ENCODE results near the gene C6orf89. TPM values are rescaled to one million over a fixed set of nuclear protein-coding genes. Genes with fewer than 3 reads are reported as not detected.

The C6orf89 gene
- polyA plus RNA-seq, 1 donor from 2014 or later = 24.6 TPM

GRCh38 chr6:36976007-36976264 lies 90.2 kb downstream of the C6orf89 start:
- no peak for TF ChIP-seq RAD21 (conservative IDR thresholded peaks at IDR 0.05)
- no peak for TF ChIP-seq REST (IDR thresholded peaks at IDR 0.05; ENCODE audit: borderline replicate concordance)
- no peak for TF ChIP-seq POLR2AphosphoS5 (IDR thresholded peaks at IDR 0.05)
- no peak for TF ChIP-seq EZH2 (IDR thresholded peaks at IDR 0.05; ENCODE audit: borderline replicate concordance, insufficient read depth, low read length, poor library complexity, severe bottlenecking)
- TF ChIP-seq TAF1 (IDR thresholded peaks at IDR 0.05; ENCODE audit: low read depth) = no peak
- TF ChIP-seq SMC3 (conservative IDR thresholded peaks at IDR 0.05; ENCODE audit: poor library complexity) = no peak
- no peak for TF ChIP-seq MXI1 (conservative IDR thresholded peaks at IDR 0.05; ENCODE audit: poor library complexity, severe bottlenecking)
- no peak overlapping the region for H3K9ac ChIP-seq (ENCODE audit: low read length)
- no peak overlapping the region for H2AFZ ChIP-seq (ENCODE audit: low read depth, low read length)
- peaks cover 5% of the 10 kb centered on the region for H3K79me2 ChIP-seq (replicated peaks; ENCODE audit: insufficient read depth, low read length)
- no peak overlapping the region for H3K27ac ChIP-seq (ENCODE audit: low read length)
- no peaks in the 10 kb centered on the region for H3K27me3 ChIP-seq (ENCODE audit: insufficient read depth, low read depth, low read length)
- no peak overlapping the region for H3K4me2 ChIP-seq (ENCODE audit: low read length)
- no peaks in the 10 kb centered on the region for H4K20me1 ChIP-seq (ENCODE audit: insufficient read depth)
- no peaks in the 10 kb centered on the region for H3K9me2 ChIP-seq (ENCODE audit: insufficient read depth, low read length)
- no peak overlapping the region for H3K4me3 ChIP-seq (ENCODE audit: low read length)
- peaks cover 2% of the 10 kb centered on the region for H3K36me3 ChIP-seq (ENCODE audit: insufficient read depth, low read length)
- no peaks in the 10 kb centered on the region for H3F3A ChIP-seq (ENCODE audit: insufficient read depth, low read length, poor library complexity, severe bottlenecking)
- no peaks in the 10 kb centered on the region for H3K9me3 ChIP-seq (ENCODE audit: low read length)

GRCh38 chr6:36976509-36976908 lies 90.8 kb downstream of the C6orf89 start:
- H2AFZ ChIP-seq (ENCODE audit: low read depth, low read length) = no peak overlapping the region
- H3K36me3 ChIP-seq (ENCODE audit: insufficient read depth, low read length) = no peaks in the 10 kb centered on the region
- H3K79me2 ChIP-seq (replicated peaks; ENCODE audit: insufficient read depth, low read length) = peaks cover 7% of the 10 kb centered on the region
- H4K20me1 ChIP-seq (ENCODE audit: insufficient read depth) = peaks cover 3% of the 10 kb centered on the region
- H3K4me2 ChIP-seq (ENCODE audit: low read length) = no peak overlapping the region
- H3K27me3 ChIP-seq (ENCODE audit: insufficient read depth, low read depth, low read length) = no peaks in the 10 kb centered on the region
- TF ChIP-seq MXI1 (conservative IDR thresholded peaks at IDR 0.05; ENCODE audit: poor library complexity, severe bottlenecking) = no peak
- TF ChIP-seq EZH2 (IDR thresholded peaks at IDR 0.05; ENCODE audit: borderline replicate concordance, insufficient read depth, low read length, poor library complexity, severe bottlenecking) = no peak
- TF ChIP-seq RAD21 (conservative IDR thresholded peaks at IDR 0.05) = no peak
- TF ChIP-seq TAF1 (IDR thresholded peaks at IDR 0.05; ENCODE audit: low read depth) = no peak
- TF ChIP-seq POLR2AphosphoS5 (IDR thresholded peaks at IDR 0.05) = no peak
- TF ChIP-seq SMC3 (conservative IDR thresholded peaks at IDR 0.05; ENCODE audit: poor library complexity) = no peak
- TF ChIP-seq CTCF (IDR thresholded peaks at IDR 0.05; ENCODE audit: poor library complexity, severe bottlenecking) = no peak
- H3K27ac ChIP-seq (ENCODE audit: low read length) = no peak overlapping the region
- no peaks in the 10 kb centered on the region for H3K9me3 ChIP-seq (ENCODE audit: low read length)
- H3K4me3 ChIP-seq (ENCODE audit: low read length) = no peak overlapping the region
- no peaks in the 10 kb centered on the region for H3K9me2 ChIP-seq (ENCODE audit: insufficient read depth, low read length)
- H3F3A ChIP-seq (ENCODE audit: insufficient read depth, low read length, poor library complexity, severe bottlenecking) = no peaks in the 10 kb centered on the region
- H3K9ac ChIP-seq (ENCODE audit: low read length) = no peak overlapping the region

- no peaks in the 10 kb centered on the region for H3K9me3 ChIP-seq (ENCODE audit: low read length)
- H2AFZ ChIP-seq (ENCODE audit: low read depth, low read length) = no peak overlapping the region
- H3K27me3 ChIP-seq (ENCODE audit: insufficient read depth, low read depth, low read length) = no peaks in the 10 kb centered on the region
- no peak for TF ChIP-seq MXI1 (conservative IDR thresholded peaks at IDR 0.05; ENCODE audit: poor library complexity, severe bottlenecking)
- no peak for TF ChIP-seq SMC3 (conservative IDR thresholded peaks at IDR 0.05; ENCODE audit: poor library complexity)
- no peak for TF ChIP-seq EZH2 (IDR thresholded peaks at IDR 0.05; ENCODE audit: borderline replicate concordance, insufficient read depth, low read length, poor library complexity, severe bottlenecking)
- TF ChIP-seq RAD21 (conservative IDR thresholded peaks at IDR 0.05) = no peak
- TF ChIP-seq CTCF (IDR thresholded peaks at IDR 0.05; ENCODE audit: poor library complexity, severe bottlenecking) = no peak
- TF ChIP-seq POLR2AphosphoS5 (IDR thresholded peaks at IDR 0.05) = no peak
- no peak for TF ChIP-seq REST (IDR thresholded peaks at IDR 0.05; ENCODE audit: borderline replicate concordance)
- TF ChIP-seq EP300 (conservative IDR thresholded peaks at IDR 0.05; ENCODE audit: poor library complexity, severe bottlenecking) = no peak
- TF ChIP-seq TAF1 (IDR thresholded peaks at IDR 0.05; ENCODE audit: low read depth) = no peak
- no peaks in the 10 kb centered on the region for H3F3A ChIP-seq (ENCODE audit: insufficient read depth, low read length, poor library complexity, severe bottlenecking)
- H3K9me2 ChIP-seq (ENCODE audit: insufficient read depth, low read length) = no peaks in the 10 kb centered on the region
- no peak overlapping the region for H3K9ac ChIP-seq (ENCODE audit: low read length)
- H4K20me1 ChIP-seq (ENCODE audit: insufficient read depth) = peaks cover 7% of the 10 kb centered on the region
- H3K79me2 ChIP-seq (replicated peaks; ENCODE audit: insufficient read depth, low read length) = peaks cover 12% of the 10 kb centered on the region
- no peaks in the 10 kb centered on the region for H3K36me3 ChIP-seq (ENCODE audit: insufficient read depth, low read length)
- H3K4me3 ChIP-seq (ENCODE audit: low read length) = no peak overlapping the region
- H3K27ac ChIP-seq (ENCODE audit: low read length) = no peak overlapping the region
- H3K4me2 ChIP-seq (ENCODE audit: low read length) = no peak overlapping the region
Measured at GRCh38 chr6:36976931-36977330, 91.2 kb downstream of the C6orf89 start.

All from neural cell (in vitro differentiated cells).